HCT116 (cell line): ENCODE results near the gene HMCN2. TPM values are rescaled to one million over a fixed set of nuclear protein-coding genes. Genes with fewer than 3 reads are reported as not detected.

Experiments used
- ATAC-seq: fragments of 200-7000 bp; cut with Tn5 transposase; 2 replicates; pipeline ENCODE4 v1.9.1; 2020; ENCODE audit warnings: mild to moderate bottlenecking, moderate library complexity
- BruUV-seq: library from RNA; stranded (reverse); fragments of 400-500 nt; replicated peaks from 2 replicates; lab custom pipeline; 2021; lab: Mats Ljungman, UMichigan
- CTCF ChIA-PET: fragments of 300-600 bp; sonication (Branson Sonifier 250); formaldehyde crosslinking; loops from one replicate; lab custom pipeline; 2021; ENCODE audit warnings: antibody characterized with exemption; lab: Charles Lee
- POLR2A ChIA-PET: fragments of 300-600, 350-600 bp; sonication (Branson Sonifier 250); formaldehyde crosslinking; loops from one replicate; lab custom pipeline; 2021; ENCODE audit warnings: antibody characterized with exemption; lab: Charles Lee
- RAD21 ChIA-PET, 2 experiments: fragments of 300-600 bp; sonication (Branson Sonifier 250); formaldehyde crosslinking; loops; one replicate each; lab custom pipeline; 2023; ENCODE audit warnings: low total read pairs in 2 of 2; ENCODE audit not compliant: uncharacterized antibody in 2 of 2, unreplicated experiment in 2 of 2, low non-redundant PET in 1 of 2; lab: Charles Lee
- DNase-seq: peaks from one replicate; pipeline ENCODE4 v3.0.0-alpha.2; 2010; ENCODE audit warnings: low read depth, low spot score
- H2AFZ ChIP-seq: fragments of 200-600 bp; shearing (Covaris generic), sonication (generic); 2 replicates; pipeline ENCODE4 v1.6.1; 2017; ENCODE audit warnings: low read depth, mixed run types, mixed read lengths, antibody characterized with exemption, low read length; ENCODE audit not compliant: poor library complexity, severe bottlenecking
- H3K27ac ChIP-seq: 2 replicates; pipeline ENCODE4 v1.5.1; 2012; ENCODE audit warnings: low read depth, low read length
- H3K27me3 ChIP-seq: fragments of 200-600 bp; sonication (generic); 2 replicates; pipeline ENCODE4 v1.6.1; 2016; ENCODE audit warnings: mixed run types, low read length, mixed read lengths; ENCODE audit not compliant: insufficient read depth
- H3K36me3 ChIP-seq, 2 experiments: fragments of 200-500 bp in 1 of 2; fragments of 200-600 bp in 1 of 2; sonication (Bioruptor generic) in 1 of 2; sonication (generic) in 1 of 2; 2 replicates each; pipeline versions ENCODE4 v1.5.1 to v1.6.1; 2014 to 2016; ENCODE audit warnings: low read length in 2 of 2, inconsistent platforms in 1 of 2, mixed read lengths in 1 of 2, mixed run types in 1 of 2; ENCODE audit not compliant: insufficient read depth in 2 of 2, control insufficient read depth in 1 of 2
- H3K4me1 ChIP-seq, 2 experiments: fragments of 200-600 bp in 1 of 2; sonication (generic) in 1 of 2; 2 replicates each; pipeline versions ENCODE4 v1.5.1 to v1.6.1; 2012 to 2017; ENCODE audit warnings: low read length in 2 of 2, inconsistent platforms in 1 of 2, mild to moderate bottlenecking in 1 of 2, mixed read lengths in 1 of 2, mixed run types in 1 of 2, moderate library complexity in 1 of 2; ENCODE audit not compliant: insufficient read depth in 2 of 2, control insufficient read depth in 1 of 2
- H3K4me2 ChIP-seq: fragments of 200-600 bp; sonication (generic); 2 replicates; pipeline ENCODE4 v1.6.1; 2017; ENCODE audit warnings: mixed run types, low read length, mixed read lengths
- H3K4me3 ChIP-seq, 2 experiments: fragments of 200-600 bp in 1 of 2; sonication (generic) in 1 of 2; replicated peaks in 1 of 2; 2 replicates each; pipeline ENCODE4 v1.5.1; 2011 to 2016; ENCODE audit warnings: low read length in 2 of 2, control low read depth in 1 of 2, low read depth in 1 of 2, mild to moderate bottlenecking in 1 of 2, mixed read lengths in 1 of 2, mixed run types in 1 of 2
- H3K79me2 ChIP-seq: fragments of 200-600 bp; sonication (generic); 2 replicates; pipeline ENCODE4 v1.6.1; 2017; ENCODE audit warnings: mild to moderate bottlenecking, mixed run types, low read length, moderate library complexity, mixed read lengths; ENCODE audit not compliant: insufficient read depth
- H3K9ac ChIP-seq: fragments of 200-600 bp; sonication (generic); 2 replicates; pipeline ENCODE4 v1.6.1; 2016; ENCODE audit warnings: low read length, mixed read lengths
- H3K9me2 ChIP-seq: fragments of 200-600 bp; sonication (generic), shearing (Covaris generic); 2 replicates; pipeline ENCODE4 v1.6.1; 2017; ENCODE audit warnings: mixed run types, mild to moderate bottlenecking, moderate library complexity; ENCODE audit not compliant: insufficient read depth
- H3K9me3 ChIP-seq, 2 experiments: fragments of 200-500 bp in 1 of 2; fragments of 200-600 bp in 1 of 2; sonication (Bioruptor generic) in 1 of 2; sonication (generic) in 1 of 2; 2 replicates each; pipeline ENCODE4 v1.6.1; 2014 to 2017; ENCODE audit warnings: low read length in 2 of 2, mixed read lengths in 2 of 2, inconsistent platforms in 1 of 2, low read depth in 1 of 2, mild to moderate bottlenecking in 1 of 2, mixed run types in 1 of 2, moderate library complexity in 1 of 2; ENCODE audit not compliant: control insufficient read depth in 1 of 2, insufficient read depth in 1 of 2
- H4K20me1 ChIP-seq: fragments of 200-600 bp; sonication (generic), shearing (Covaris generic); 2 replicates; pipeline ENCODE4 v1.6.1; 2017; ENCODE audit warnings: mixed run types, mild to moderate bottlenecking, moderate library complexity; ENCODE audit not compliant: insufficient read depth
- ATF3 ChIP-seq: IDR thresholded peaks from 2 replicates; pipeline ENCODE4 v1.6.1; 2012
- CBX3 ChIP-seq: IDR thresholded peaks from 2 replicates; pipeline ENCODE4 v1.6.1; 2012; ENCODE audit warnings: low read depth
- CEBPB ChIP-seq: IDR thresholded peaks from 2 replicates; pipeline ENCODE4 v1.6.1; 2012; ENCODE audit warnings: low read depth
- ELF1 ChIP-seq: IDR thresholded peaks from 2 replicates; pipeline ENCODE4 v1.6.1; 2012; ENCODE audit warnings: low read depth, borderline replicate concordance
- EZH2 ChIP-seq: fragments of 200-600 bp; sonication (generic); IDR thresholded peaks from 2 replicates; pipeline ENCODE4 v1.6.1; 2017; ENCODE audit warnings: antibody characterized with exemption, mixed run types
- EZH2phosphoT487 ChIP-seq: fragments of 200-600 bp; IDR thresholded peaks from 2 replicates; pipeline ENCODE4 v1.6.1; 2018; ENCODE audit warnings: antibody characterized with exemption, borderline replicate concordance
- JUND ChIP-seq: IDR thresholded peaks from 2 replicates; pipeline ENCODE4 v1.6.1; 2012
- POLR2A ChIP-seq: IDR thresholded peaks from 2 replicates; pipeline ENCODE4 v1.7.0; 2011; ENCODE audit warnings: borderline replicate concordance; ENCODE audit not compliant: insufficient read depth, insufficient read length; ENCODE audit errors: extremely low read depth
- POLR2AphosphoS5 ChIP-seq: IDR thresholded peaks from 2 replicates; pipeline ENCODE4 v1.6.1; 2011; ENCODE audit warnings: mild to moderate bottlenecking, low read depth, low read length, moderate library complexity
- SP1 ChIP-seq: IDR thresholded peaks from 2 replicates; pipeline ENCODE4 v1.6.1; 2012; ENCODE audit warnings: low read depth
- SRF ChIP-seq: IDR thresholded peaks from 2 replicates; pipeline ENCODE4 v1.6.1; 2012; ENCODE audit warnings: low read depth
- TCF7L2 ChIP-seq: IDR thresholded peaks from 2 replicates; pipeline ENCODE4 v1.7.0; 2011; ENCODE audit warnings: borderline replicate concordance, inconsistent platforms; ENCODE audit not compliant: insufficient read depth, insufficient read length; ENCODE audit errors: extremely low read depth
- YY1 ChIP-seq: IDR thresholded peaks from 2 replicates; pipeline ENCODE4 v1.6.1; 2011; ENCODE audit warnings: low read length, low read depth, moderate library complexity, mild to moderate bottlenecking; ENCODE audit not compliant: insufficient replicate concordance; ENCODE audit errors: extremely low read depth
- ZBTB33 ChIP-seq: IDR thresholded peaks from 2 replicates; pipeline ENCODE4 v1.6.1; 2011; ENCODE audit warnings: mild to moderate bottlenecking, low read length, moderate library complexity; ENCODE audit not compliant: insufficient replicate concordance; ENCODE audit errors: extremely low read depth
- ZNF274 ChIP-seq: fragments of 200-500 bp; sonication (Bioruptor generic); IDR thresholded peaks from 2 replicates; pipeline ENCODE4 v1.6.1; 2014; ENCODE audit warnings: mild to moderate bottlenecking, low read depth, low read length, inconsistent platforms
- intact Hi-C: fragments of 100-400 bp; cut with micrococcal nuclease; formaldehyde crosslinking; loops from 2 replicates; pipeline ENCODE4 v1.10.0; 2022
- total RNA-seq: library from RNA; stranded (reverse); gene quantifications from one replicate; pipeline ENCODE4 v1.2.1, GENCODE V29; 2021; ENCODE audit not compliant: unreplicated experiment
- TF ChIP-seq, protein P1 (sequence below), 3 experiments: fragments of 200-600 bp in 1 of 3; sonication (generic) in 1 of 3; IDR thresholded peaks in 2 of 3; conservative IDR thresholded peaks in 1 of 3; 2 replicates each; pipeline ENCODE4 v1.5.1; 2012 to 2017; ENCODE audit warnings: low read depth in 2 of 3, low read length in 2 of 3, antibody characterized with exemption in 1 of 3, borderline replicate concordance in 1 of 3, control low read depth in 1 of 3, mild to moderate bottlenecking in 1 of 3, mixed read lengths in 1 of 3, mixed run types in 1 of 3, moderate library complexity in 1 of 3; ENCODE audit not compliant: insufficient read depth in 1 of 3

Gene HMCN2
- total RNA-seq, 1 experiment from 2014 or later: 0.22 TPM

DNA sequence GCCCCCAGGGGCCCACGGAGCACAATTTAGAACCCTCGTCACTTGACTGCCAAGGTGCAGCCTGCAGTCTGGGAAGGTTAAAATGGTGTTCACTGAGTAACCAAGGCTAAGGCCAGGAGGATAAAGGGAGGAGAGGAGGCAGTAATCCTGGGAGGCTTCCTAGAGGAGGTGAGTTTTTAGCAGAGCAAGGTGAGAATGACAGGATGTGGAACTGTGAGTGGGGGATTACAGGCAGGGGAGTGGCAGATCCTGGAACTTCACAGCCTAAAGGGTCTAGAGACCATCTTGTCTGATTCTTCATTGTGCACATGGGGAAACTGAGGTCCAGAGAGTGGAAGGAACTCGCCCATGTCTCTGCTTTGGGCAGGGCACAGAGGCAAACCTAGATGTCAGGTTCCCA, 136.7 kb downstream of the HMCN2 start:
- Histone ChIP-seq H3K9me2 (no peaks in the 10 kb centered on the region), H3K79me2 (no peaks in the 10 kb centered on the region), H3K36me3 (no peaks in the 10 kb centered on the region), H3K4me3 (no peak overlapping the region), H3K4me1 (no peaks in the 10 kb centered on the region), H3K27me3 (no peaks in the 10 kb centered on the region), H3K27ac (no peak overlapping the region), H3K4me2 (no peak overlapping the region), H3K9ac (no peak overlapping the region), H2AFZ (no peak overlapping the region), H3K9me3 (no peaks in the 10 kb centered on the region), H4K20me1 (no peaks in the 10 kb centered on the region)
- CTCF ChIA-PET: no interaction called here
- RAD21 ChIA-PET: no interaction called here
- TF ChIP-seq ZNF274 (no peak), POLR2A (no peak), TCF7L2 (no peak), YY1 (no peak)
- TF ChIP-seq, protein P1, sequence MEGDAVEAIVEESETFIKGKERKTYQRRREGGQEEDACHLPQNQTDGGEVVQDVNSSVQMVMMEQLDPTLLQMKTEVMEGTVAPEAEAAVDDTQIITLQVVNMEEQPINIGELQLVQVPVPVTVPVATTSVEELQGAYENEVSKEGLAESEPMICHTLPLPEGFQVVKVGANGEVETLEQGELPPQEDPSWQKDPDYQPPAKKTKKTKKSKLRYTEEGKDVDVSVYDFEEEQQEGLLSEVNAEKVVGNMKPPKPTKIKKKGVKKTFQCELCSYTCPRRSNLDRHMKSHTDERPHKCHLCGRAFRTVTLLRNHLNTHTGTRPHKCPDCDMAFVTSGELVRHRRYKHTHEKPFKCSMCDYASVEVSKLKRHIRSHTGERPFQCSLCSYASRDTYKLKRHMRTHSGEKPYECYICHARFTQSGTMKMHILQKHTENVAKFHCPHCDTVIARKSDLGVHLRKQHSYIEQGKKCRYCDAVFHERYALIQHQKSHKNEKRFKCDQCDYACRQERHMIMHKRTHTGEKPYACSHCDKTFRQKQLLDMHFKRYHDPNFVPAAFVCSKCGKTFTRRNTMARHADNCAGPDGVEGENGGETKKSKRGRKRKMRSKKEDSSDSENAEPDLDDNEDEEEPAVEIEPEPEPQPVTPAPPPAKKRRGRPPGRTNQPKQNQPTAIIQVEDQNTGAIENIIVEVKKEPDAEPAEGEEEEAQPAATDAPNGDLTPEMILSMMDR (IDR thresholded peaks at IDR 0.05 in 2 of 3, conservative IDR thresholded peaks at IDR 0.05 in 1 of 3; ENCODE audit: borderline replicate concordance in 1 of 3, insufficient read depth in 1 of 3, low read depth in 2 of 3, low read length in 2 of 3): no peak
- intact Hi-C loops: no loop called here
- no TSS peak for BruUV-seq
- ATAC-seq (no peak), DNase-seq (no peak)
- POLR2A ChIA-PET: no interaction called here

DNA sequence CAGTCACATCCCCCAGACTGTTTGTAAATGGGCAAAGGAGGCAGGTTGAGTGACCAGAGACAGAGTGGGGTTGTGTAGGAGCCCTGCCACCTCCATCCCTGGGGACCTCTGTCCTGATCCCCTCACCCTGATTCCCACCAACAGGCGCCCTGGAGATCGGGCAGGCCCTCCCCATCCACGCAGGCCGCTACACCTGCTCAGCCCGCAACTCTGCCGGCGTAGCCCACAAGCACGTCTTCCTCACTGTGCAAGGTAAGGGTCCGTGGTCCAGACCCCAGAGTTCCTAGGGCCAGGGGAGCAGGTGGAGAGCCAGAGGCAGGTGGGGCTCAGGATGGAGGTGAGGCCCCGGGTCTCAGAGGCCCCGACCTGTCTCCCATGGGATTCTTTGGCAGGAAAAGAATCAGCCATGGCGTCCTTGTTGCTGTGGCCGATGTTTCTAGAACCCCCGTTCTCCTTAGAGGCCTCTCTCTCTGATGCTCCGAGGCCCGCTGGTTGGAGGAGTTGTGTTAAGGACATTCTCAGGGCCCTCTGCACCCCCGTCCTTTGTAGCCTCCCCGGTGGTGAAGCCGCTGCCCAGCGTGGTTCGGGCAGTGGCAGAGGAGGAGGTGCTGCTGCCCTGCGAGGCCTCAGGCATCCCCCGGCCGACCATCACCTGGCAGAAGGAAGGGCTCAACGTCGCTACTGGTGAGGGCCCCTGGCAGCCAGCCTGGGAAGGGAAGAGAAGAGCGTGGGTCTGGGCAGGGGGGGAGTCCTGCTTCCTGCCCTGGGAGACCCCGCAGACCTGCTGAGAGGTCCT, 137.3 kb downstream of the HMCN2 start:
- no peaks in the 10 kb centered on the region for H3K9me2 ChIP-seq
- no peaks in the 10 kb centered on the region for H3K27me3 ChIP-seq
- BruUV-seq: no TSS peak
- no peak overlapping the region for H3K27ac ChIP-seq
- no peaks in the 10 kb centered on the region for H4K20me1 ChIP-seq
- H3K79me2 ChIP-seq: no peaks in the 10 kb centered on the region
- H3K4me2 ChIP-seq: no peak overlapping the region
- DNase-seq: no peak
- no peaks in the 10 kb centered on the region for H3K4me1 ChIP-seq
- ATAC-seq: no peak
- ChIA-PET POLR2A (no interaction called here), CTCF (no interaction called here), RAD21 (no interaction called here)
- intact Hi-C loops: no loop called here
- no peaks in the 10 kb centered on the region for H3K36me3 ChIP-seq
- no peaks in the 10 kb centered on the region for H3K9me3 ChIP-seq
- no peak overlapping the region for H2AFZ ChIP-seq
- H3K9ac ChIP-seq: no peak overlapping the region
- no peak overlapping the region for H3K4me3 ChIP-seq
- TF ChIP-seq ZBTB33 (no peak), ATF3 (no peak), YY1 (no peak), SRF (no peak), CBX3 (no peak), ELF1 (no peak), SP1 (no peak), EZH2 (no peak), CEBPB (no peak), POLR2AphosphoS5 (no peak), ZNF274 (no peak), POLR2A (no peak), EZH2phosphoT487 (no peak), JUND (no peak)
